ENCODE data around the gene SPINK6.

Gene SPINK6

DNA sequence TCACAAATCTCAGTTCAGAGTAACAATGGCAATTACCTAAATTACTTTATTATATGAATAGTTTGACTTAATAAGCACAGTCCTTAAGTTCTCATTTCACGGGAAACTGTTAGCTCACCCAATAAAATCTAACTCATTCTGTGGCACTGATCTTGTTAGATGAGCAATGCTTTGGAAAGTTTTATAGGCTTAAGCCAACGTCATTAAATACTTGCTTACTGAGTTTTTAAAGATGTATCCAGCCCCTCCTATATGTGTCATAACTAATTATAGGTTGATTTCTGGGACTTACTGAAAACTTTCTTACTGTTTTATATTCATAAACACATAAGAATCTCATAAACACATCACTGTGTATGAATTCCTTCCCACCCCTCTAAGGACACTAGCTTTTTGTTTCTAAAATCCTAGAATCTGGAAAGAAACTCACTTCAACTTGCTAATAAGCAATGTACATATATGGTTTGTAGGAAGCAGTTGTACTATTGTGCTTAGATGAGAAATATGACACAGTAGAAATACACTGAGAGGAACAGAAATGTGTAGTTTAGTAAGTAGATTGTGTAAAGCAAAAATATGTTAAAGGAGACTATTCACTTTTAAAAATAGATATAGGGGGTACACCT is 21.4 kb downstream of the SPINK6 start:
- DNase-seq = no peak

DNA sequence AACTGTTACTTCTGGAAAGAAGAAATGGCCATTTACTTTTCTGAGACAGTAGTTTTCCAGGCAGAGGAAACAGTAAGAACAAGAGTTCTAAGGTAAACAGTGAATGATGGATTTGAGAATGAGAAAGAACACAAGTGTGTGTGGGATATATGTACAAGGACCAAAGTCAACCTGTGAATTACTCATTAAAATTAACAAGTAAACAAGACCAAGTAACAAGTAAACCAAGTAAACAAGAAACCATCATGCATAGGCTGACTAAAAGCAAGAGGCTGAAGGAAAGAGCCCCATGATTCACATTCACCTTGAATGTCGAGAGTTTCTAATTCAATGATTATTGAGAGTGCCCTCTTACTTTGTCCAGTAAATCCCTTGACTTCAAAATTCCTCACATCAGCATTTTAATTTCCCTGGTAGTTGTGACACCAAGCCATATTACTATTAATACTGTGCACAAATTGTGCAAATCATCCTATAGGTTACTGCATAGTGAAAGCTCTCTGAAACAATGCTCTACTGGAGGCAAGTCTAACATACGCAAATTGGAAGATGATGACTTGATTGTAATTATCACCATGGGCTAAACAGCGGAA is 25.6 kb downstream of the SPINK6 start:
- DNase-seq = no peak

DNA sequence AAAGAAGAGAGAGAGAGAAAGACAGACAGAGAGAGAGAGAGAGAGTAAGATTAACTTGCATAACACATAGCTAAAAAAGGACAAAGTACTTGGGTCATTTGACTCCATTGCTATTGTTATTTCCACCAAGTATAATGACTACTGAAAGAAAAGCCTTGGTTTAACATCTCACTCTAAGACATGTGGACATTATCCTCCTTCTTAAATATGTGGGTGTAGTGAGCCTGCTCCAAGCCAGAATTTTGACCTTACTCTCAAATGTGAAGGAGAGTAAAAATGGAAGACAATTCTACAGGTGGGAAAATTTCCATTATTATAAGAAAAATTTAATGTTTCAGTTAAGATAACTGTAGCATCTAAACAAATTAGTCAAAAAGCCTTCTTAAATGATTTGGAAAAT is 27.0 kb downstream of the SPINK6 start:
- no peak for DNase-seq

DNA sequence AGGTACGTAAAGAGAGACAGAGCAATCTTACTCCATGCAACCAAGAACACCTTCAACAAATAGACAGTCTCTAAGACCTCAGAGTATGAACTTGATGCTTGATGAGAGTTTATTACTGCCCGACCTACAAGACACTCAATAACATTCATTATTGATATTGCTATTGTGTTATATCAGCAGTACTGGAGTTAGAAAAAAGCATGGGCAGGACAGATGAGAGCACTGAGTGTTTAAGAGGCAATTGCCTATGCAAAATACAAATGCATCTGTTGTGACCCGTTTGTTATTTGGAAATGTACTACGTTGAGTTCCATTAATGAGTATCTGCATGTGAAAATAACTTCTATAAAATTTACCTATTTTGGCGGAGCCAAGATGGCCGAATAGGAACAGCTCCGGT is 27.4 kb downstream of the SPINK6 start:
- DNase-seq = no peak

DNA sequence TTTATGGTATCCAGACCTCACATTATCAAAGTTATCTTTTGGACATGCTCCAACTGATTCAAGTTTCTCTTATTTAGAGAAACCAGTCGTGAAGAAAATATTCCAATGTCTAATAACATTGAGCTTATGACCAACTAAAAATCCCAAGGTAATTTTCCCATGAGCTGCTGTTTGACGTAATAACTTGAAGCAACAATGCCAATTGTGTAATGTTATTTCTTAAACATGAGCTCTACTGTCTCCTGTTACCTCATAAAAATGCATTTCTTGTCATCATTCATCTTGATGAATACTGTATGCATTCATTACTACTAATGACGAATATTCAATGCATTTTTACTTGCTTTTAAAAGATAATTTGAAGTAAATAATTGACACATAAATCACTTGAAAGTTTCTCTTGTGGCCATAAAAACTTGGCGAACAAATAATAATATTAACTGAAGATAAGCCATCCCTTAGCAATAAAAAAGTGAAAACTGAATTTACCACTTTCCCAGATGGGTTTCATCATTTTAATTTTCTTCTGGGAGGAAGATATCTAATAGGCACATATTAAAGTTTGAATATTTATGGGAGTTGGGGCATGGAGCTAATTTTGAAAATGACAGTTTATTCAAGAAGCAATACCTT is 35.1 kb downstream of the SPINK6 start:
- DNase-seq = no peak

DNA sequence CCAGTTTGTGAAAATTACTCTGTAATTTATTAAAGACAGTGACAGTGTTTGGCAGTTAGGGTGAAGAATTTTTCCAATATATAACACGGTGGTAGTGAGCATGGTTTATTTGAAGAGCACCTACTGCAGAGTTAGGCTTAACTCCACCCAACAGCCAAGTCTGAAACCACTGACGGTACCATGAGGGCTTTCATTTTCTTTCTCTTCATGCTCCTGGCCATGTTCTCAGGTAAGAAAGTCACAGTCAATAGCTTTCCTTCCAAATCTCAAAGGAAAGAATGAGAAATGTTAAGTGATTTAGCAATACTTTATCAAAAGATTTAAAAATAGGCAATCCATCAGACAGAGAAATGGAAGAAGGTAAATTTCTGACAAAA is 35.6 kb downstream of the SPINK6 start, which contains the start of gene MARCOL:
Gene MARCOL (plus strand): TSS at position 108 of the 377 bp plus-strand sequence. CDS start 73 bp downstream, at position 181.
- no peak for DNase-seq

DNA sequence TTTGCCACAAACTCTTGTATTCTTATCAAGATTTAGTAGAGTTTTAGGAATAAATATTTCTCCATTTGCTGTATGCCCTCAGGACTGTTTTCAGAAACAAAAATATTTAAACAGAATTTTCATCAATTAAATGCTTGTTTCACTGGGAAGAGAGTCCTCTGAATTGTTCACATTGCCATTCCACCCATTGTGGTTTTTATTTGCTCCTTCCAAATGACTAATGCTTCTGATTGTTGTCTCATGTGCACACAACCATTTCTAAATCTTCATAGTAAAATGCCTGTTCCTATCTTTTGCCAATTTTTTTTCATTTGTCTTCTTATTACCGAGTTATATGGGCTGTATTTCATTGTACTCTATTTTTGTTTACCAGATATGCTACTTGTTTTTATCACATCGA is 46.1 kb downstream of the SPINK6 start:
- no peak for DNase-seq

DNA sequence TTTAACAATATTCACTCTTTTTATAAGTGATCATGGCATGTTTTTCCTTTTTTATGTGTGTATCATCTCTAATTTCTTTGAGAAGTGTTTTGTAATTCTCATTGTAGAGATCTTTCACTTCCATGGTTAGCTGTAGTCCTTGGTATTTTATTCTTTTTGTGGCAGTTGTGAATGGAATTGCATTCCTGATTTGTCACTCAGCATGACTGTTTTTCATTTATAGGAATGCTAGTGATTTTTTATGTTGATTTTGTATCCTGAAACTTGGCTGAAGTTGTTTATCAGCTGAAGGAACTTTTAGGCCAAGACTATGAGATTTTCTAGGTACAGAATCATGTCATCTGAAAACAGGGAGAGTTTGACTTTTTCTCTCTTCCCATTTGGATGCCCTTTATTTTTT is 52.6 kb downstream of the SPINK6 start:
- DNase-seq = no peak

DNA sequence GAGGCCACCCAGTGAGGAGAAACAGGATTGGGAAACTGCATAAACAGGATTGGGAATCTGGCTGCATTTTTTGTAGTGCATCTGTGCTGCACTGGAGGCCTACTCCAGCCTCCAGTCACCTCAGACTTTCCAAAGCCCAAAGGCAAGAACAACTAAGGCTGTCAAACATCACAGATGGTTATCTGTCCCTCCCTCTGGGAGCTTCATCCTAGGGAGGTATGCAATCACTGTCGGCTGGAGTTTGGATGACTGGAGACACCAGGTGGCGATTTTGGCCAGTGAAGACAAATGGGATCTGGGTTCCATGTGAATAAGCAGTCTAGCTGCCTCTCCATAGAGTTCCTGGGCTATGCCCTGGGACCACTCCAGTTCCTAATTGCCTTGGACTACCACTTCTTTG is 56.4 kb downstream of the SPINK6 start:
- no peak for DNase-seq

DNA sequence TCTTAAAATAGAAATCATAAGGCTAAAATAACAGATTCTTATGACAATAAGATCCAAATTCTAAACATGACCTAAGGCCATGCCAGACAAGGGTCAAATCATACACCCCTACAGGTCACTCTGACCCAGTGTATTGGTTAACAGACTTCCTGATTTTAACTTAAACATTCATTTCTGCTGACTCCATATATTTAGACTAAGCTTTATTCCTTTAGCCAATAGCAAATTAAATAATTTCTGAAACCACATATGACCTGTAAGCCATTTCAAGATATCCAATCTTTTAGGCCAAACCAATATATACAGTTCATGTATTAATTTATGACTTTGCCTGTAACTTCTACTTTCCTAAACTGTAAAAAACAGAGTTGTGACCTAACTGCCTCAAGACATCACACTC is 58.4 kb downstream of the SPINK6 start:
- DNase-seq = no peak
